ENCODE results near the gene SYTL1. TPM values are rescaled to one million over a fixed set of nuclear protein-coding genes. Genes with fewer than 3 reads are reported as not detected.
A peak's percentile ranks its signal among the peaks of the same experiment; 100 is the strongest.

SYTL1 gene
- polyA plus RNA-seq, 1 of the 3 experiments (the other 2 are of a cell fraction) = 3.0 TPM

GRCh38 chr1:27298632-27299384, 43.0 kb upstream of the SYTL1 start:
- TF ChIP-seq MXI1 (IDR thresholded peaks at IDR 0.05; ENCODE audit: low read depth, low read length) (no peak), EP300 (IDR thresholded peaks at IDR 0.05; ENCODE audit: borderline replicate concordance in 1 of 2, low read depth in 1 of 2, low read length in 1 of 2) (peak in 1 of 2 experiments; percentile 27; a peak in 1 of 4 replicates), CHD2 (IDR thresholded peaks at IDR 0.05; ENCODE audit: low read length, partially characterized antibody) (peak; percentile 76), TAF1 (IDR thresholded peaks at IDR 0.05; ENCODE audit: borderline replicate concordance, low read depth, low read length) (no peak)
- peaks cover 23% of the 10 kb centered on the region for H3F3A ChIP-seq (replicated peaks; ENCODE audit: insufficient read depth)
- peak overlapping the region; percentile 57 for H3K4me2 ChIP-seq
- no peaks in the 10 kb centered on the region for H3K79me2 ChIP-seq (ENCODE audit: insufficient read depth)
- ChIA-PET CTCF (interaction anchor here (0.6 to 23.3 kb wide), 27 partner anchors 8 to 371 kb away, joined by 3 to 731 read pairs (median 5); partner anchors contain the start of genes CD164L2, GPR3, MAP3K6 and SLC9A1), POLR2A (interaction anchor here (0.6 to 3.1 kb wide), 6 partner anchors 20 to 144 kb away, joined by 3 to 24 read pairs (median 7); partner anchors contain the start of genes MAP3K6 and SLC9A1)
- H3K9ac ChIP-seq = peak overlapping the region; percentile 49; the same call in 1 of the 2 replicates
- no peaks in the 10 kb centered on the region for H3K9me3 ChIP-seq
- H3K4me1 ChIP-seq (ENCODE audit: control insufficient read depth in 1 of 2, insufficient read depth in 2 of 2, low read depth in 1 of 2, low read length in 1 of 2) = peaks cover 28 to 52% of the 10 kb centered on the region in 2 experiments
- peak overlapping the region; percentile 92 to 99 for H3K27ac ChIP-seq (ENCODE audit: low read depth in 2 of 2, low read length in 1 of 2)
- H4K20me1 ChIP-seq (ENCODE audit: insufficient read depth) = no peaks in the 10 kb centered on the region
- no peaks in the 10 kb centered on the region for H3K9me2 ChIP-seq
- H3K27me3 ChIP-seq (ENCODE audit: insufficient read depth) = no peaks in the 10 kb centered on the region
- whole genome bisulfite sequencing (ENCODE audit: low lambda C conversion rate) = 42% methylated on average over 6 of the region's 8 CpGs
- no peak overlapping the region for H3K4me3 ChIP-seq (ENCODE audit: low read depth in 2 of 2, low read length in 1 of 2)
- peak overlapping the region; percentile 79; the same call in 1 of the 2 replicates for H2AFZ ChIP-seq (ENCODE audit: low read depth)
- peaks cover 3 to 39% of the 10 kb centered on the region in 2 experiments for H3K36me3 ChIP-seq (replicated peaks in 1 of 2; ENCODE audit: control insufficient read depth in 1 of 2, insufficient read depth in 2 of 2, low read length in 1 of 2)
- peak; percentile 67 for DNase-seq

DNA sequence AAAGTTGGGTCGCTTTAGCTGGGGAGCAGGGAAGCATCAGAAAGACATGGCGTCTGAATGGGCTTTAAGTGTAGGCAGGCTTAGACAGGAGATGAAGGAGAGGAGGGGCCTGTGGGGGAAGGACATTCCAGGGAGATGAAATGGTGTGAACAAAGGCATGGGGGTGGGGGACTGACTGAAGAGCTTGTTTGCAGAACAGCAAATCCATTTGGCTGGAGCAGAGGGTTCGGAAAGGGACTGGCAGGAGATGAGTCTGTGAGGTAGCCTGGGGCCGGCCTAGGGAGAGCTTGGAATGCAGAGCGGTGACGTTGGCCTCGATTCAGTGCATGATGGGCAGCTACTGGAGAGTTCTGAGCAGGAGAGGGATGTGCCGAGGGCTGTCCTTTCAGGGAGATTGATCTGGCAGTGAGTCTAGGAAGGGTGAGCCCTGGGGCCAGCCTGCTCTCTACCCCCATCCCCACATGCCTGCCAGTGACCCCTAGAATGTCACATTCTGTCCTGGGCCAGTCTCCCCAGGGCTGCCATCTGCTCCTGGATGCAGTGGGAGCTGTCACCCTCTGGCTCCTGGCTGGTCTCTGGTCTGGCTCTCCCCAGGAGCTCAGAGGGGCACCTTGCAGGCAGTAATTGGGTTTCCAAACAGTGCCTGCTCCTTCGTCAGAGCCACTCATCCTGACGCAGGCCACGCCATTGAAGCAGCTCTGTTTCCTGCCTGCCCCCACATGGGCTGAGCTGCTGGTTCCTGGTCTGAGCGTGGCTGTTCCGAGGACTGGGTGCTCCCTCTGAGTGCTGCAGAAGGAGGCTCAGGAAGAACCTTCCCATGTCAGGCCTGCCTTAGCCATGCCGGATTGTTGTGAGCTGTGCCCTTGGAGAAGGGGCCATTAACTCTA, 42.2 kb upstream of the SYTL1 start:
- WGBS (ENCODE audit: low lambda C conversion rate) = 43% methylated on average over 11 of the region's 14 CpGs
- no peaks in the 10 kb centered on the region for H4K20me1 ChIP-seq (ENCODE audit: insufficient read depth)
- TF ChIP-seq FOSL2 (IDR thresholded peaks at IDR 0.05; ENCODE audit: borderline replicate concordance, low read depth) = peak; percentile 36; the same call in 1 of the 2 replicates
- peak; percentile 32; the same call in 1 of the 2 replicates for TF ChIP-seq NFIC (IDR thresholded peaks at IDR 0.05; ENCODE audit: borderline replicate concordance)
- peak; percentile 50; the same call in 1 of the 2 replicates for TF ChIP-seq SIN3A (IDR thresholded peaks at IDR 0.05; ENCODE audit: borderline replicate concordance, low read depth, low read length)
- TF ChIP-seq SMC3 (IDR thresholded peaks at IDR 0.05; ENCODE audit: low read depth, low read length) = peak; percentile 24; the same call in 1 of the 2 replicates
- 0 out of 2 replicates have a peak, but pooled peaks have one; percentile 44 for TF ChIP-seq TEAD4 (IDR thresholded peaks at IDR 0.05; ENCODE audit: borderline replicate concordance, insufficient read depth)
- TF ChIP-seq EZH2phosphoT487 (IDR thresholded peaks at IDR 0.05; ENCODE audit: borderline replicate concordance, low read depth) = no peak
- TF ChIP-seq REST (IDR thresholded peaks at IDR 0.05; ENCODE audit: low read depth, low read length) = peak; percentile 55; the same call in 1 of the 2 replicates
- TF ChIP-seq CTCF (IDR thresholded peaks at IDR 0.05) = no peak
- TF ChIP-seq USF1 (IDR thresholded peaks at IDR 0.05; ENCODE audit: borderline replicate concordance, low read depth) = no peak
- TF ChIP-seq ELF1 (IDR thresholded peaks at IDR 0.05) = no peak
- no peak for TF ChIP-seq FOXM1 (IDR thresholded peaks at IDR 0.05; ENCODE audit: low read depth)
- no peak for TF ChIP-seq RXRA (IDR thresholded peaks at IDR 0.05; ENCODE audit: borderline replicate concordance, low read depth)

More for the DNA sequence above, 42.2 kb upstream of the SYTL1 start:
- ChIA-PET POLR2A (interaction anchor here (0.5 to 3.1 kb wide), 9 partner anchors 13 to 302 kb away, joined by 3 to 24 read pairs (median 5); partner anchors contain the start of genes MAP3K6 and SLC9A1), CTCF (interaction anchor here (0.8 to 23.3 kb wide), 45 partner anchors 7 to 370 kb away, joined by 3 to 731 read pairs (median 5); partner anchors contain the start of genes AHDC1, CD164L2, FCN3 and GPR3)
- Histone ChIP-seq H3K4me2 (peak overlapping the region; percentile 68), H3K4me1 (ENCODE audit: control insufficient read depth in 1 of 2, insufficient read depth in 2 of 2, low read depth in 1 of 2, low read length in 1 of 2) (peaks cover 28 to 52% of the 10 kb centered on the region in 2 experiments), H3K9me2 (no peaks in the 10 kb centered on the region), H2AFZ (ENCODE audit: low read depth) (peak overlapping the region; percentile 79; the same call in 1 of the 2 replicates), H3K27ac (ENCODE audit: low read depth in 2 of 2, low read length in 1 of 2) (peak overlapping the region; percentile 92 to 99), H3K79me2 (ENCODE audit: insufficient read depth) (no peaks in the 10 kb centered on the region), H3K4me3 (ENCODE audit: low read depth in 2 of 2, low read length in 1 of 2) (no peak overlapping the region), H3F3A (replicated peaks; ENCODE audit: insufficient read depth) (peaks cover 23% of the 10 kb centered on the region), H3K9ac (peak overlapping the region; percentile 52), H3K9me3 (no peaks in the 10 kb centered on the region), H3K36me3 (replicated peaks in 1 of 2; ENCODE audit: control insufficient read depth in 1 of 2, insufficient read depth in 2 of 2, low read length in 1 of 2) (peaks cover 3 to 31% of the 10 kb centered on the region in 2 experiments), H3K27me3 (ENCODE audit: insufficient read depth) (no peaks in the 10 kb centered on the region)
- DNase-seq = peak; percentile 78
